ENCODE measurements around the gene ERBB3.

Gene ERBB3

GRCh38 chr12:56098592-56098991 lies 18.6 kb downstream of the ERBB3 start:
- no peaks in the 10 kb centered on the region for H3K36me3 ChIP-seq (replicated peaks; ENCODE audit: insufficient read depth, low read length)
- peaks cover 3% of the 10 kb centered on the region; the same call in 1 of the 2 replicates for H3K4me1 ChIP-seq (ENCODE audit: low read length)
- no peak overlapping the region for H2AFZ ChIP-seq (ENCODE audit: low read length)
- no peak for TF ChIP-seq EZH2phosphoT487 (IDR thresholded peaks at IDR 0.05; ENCODE audit: low read length)
- no peak for TF ChIP-seq EZH2 (optimal IDR thresholded peaks at IDR 0.05; ENCODE audit: low read depth, low read length)
- no peak for TF ChIP-seq CTCF (IDR thresholded peaks at IDR 0.05; ENCODE audit: low read length)
- H3K9me2 ChIP-seq (replicated peaks; ENCODE audit: insufficient read depth, low read length), result no peaks in the 10 kb centered on the region
- no peak overlapping the region for H3K4me3 ChIP-seq (ENCODE audit: low read length)
- no peaks in the 10 kb centered on the region for H4K20me1 ChIP-seq (ENCODE audit: insufficient read depth, low read length)
- H3K27me3 ChIP-seq (replicated peaks; ENCODE audit: insufficient read depth, low read length), result peaks cover 18% of the 10 kb centered on the region
- H3K9me3 ChIP-seq (replicated peaks; ENCODE audit: insufficient read depth, low read length), result no peaks in the 10 kb centered on the region
- no peak for DNase-seq
- no peak overlapping the region for H3K9ac ChIP-seq (ENCODE audit: low read length)
- H3F3A ChIP-seq (ENCODE audit: insufficient read depth, low read length), result 0 out of 2 replicates have a peak, but pooled peaks cover under 1% of the 10 kb centered on the region
- no peaks in the 10 kb centered on the region for H3K79me2 ChIP-seq (ENCODE audit: low read length)
- H3K27ac ChIP-seq (ENCODE audit: low read length), result no peak overlapping the region
- no peak overlapping the region for H3K4me2 ChIP-seq (ENCODE audit: low read depth, low read length)

- Histone ChIP-seq H3K9me2 (replicated peaks; ENCODE audit: insufficient read depth, low read length) (no peaks in the 10 kb centered on the region), H4K20me1 (ENCODE audit: insufficient read depth, low read length) (no peaks in the 10 kb centered on the region), H3K4me3 (ENCODE audit: low read length) (no peak overlapping the region), H3K9ac (ENCODE audit: low read length) (no peak overlapping the region), H3F3A (ENCODE audit: insufficient read depth, low read length) (0 out of 2 replicates have a peak, but pooled peaks cover 5% of the 10 kb centered on the region), H3K9me3 (replicated peaks; ENCODE audit: insufficient read depth, low read length) (no peaks in the 10 kb centered on the region), H3K27ac (ENCODE audit: low read length) (no peak overlapping the region), H2AFZ (ENCODE audit: low read length) (no peak overlapping the region), H3K36me3 (replicated peaks; ENCODE audit: insufficient read depth, low read length) (no peaks in the 10 kb centered on the region), H3K79me2 (ENCODE audit: low read length) (peaks cover 4% of the 10 kb centered on the region), H3K4me1 (ENCODE audit: low read length) (peaks cover 4% of the 10 kb centered on the region; the same call in 1 of the 2 replicates), H3K27me3 (replicated peaks; ENCODE audit: insufficient read depth, low read length) (peaks cover 18% of the 10 kb centered on the region; the same call in 1 of the 2 replicates), H3K4me2 (ENCODE audit: low read depth, low read length) (no peak overlapping the region)
- no peak for DNase-seq
- TF ChIP-seq EZH2phosphoT487 (IDR thresholded peaks at IDR 0.05; ENCODE audit: low read length), result no peak
- TF ChIP-seq EZH2 (optimal IDR thresholded peaks at IDR 0.05; ENCODE audit: low read depth, low read length), result no peak
- no peak for TF ChIP-seq CTCF (IDR thresholded peaks at IDR 0.05; ENCODE audit: low read length)
These were observed 19.8 kb downstream of the ERBB3 start for GRCh38 chr12:56099787-56100186.

- Histone ChIP-seq H3K9ac (ENCODE audit: low read length) (no peak overlapping the region), H3K27me3 (replicated peaks; ENCODE audit: insufficient read depth, low read length) (peaks cover 12% of the 10 kb centered on the region; the same call in 1 of the 2 replicates), H2AFZ (ENCODE audit: low read length) (no peak overlapping the region), H3K4me1 (ENCODE audit: low read length) (peaks cover 4% of the 10 kb centered on the region; the same call in 1 of the 2 replicates), H3K4me3 (ENCODE audit: low read length) (no peak overlapping the region), H3F3A (ENCODE audit: insufficient read depth, low read length) (0 out of 2 replicates have a peak, but pooled peaks cover 5% of the 10 kb centered on the region), H3K9me2 (replicated peaks; ENCODE audit: insufficient read depth, low read length) (no peaks in the 10 kb centered on the region), H3K79me2 (ENCODE audit: low read length) (peaks cover 17% of the 10 kb centered on the region), H3K27ac (ENCODE audit: low read length) (no peak overlapping the region), H4K20me1 (ENCODE audit: insufficient read depth, low read length) (no peaks in the 10 kb centered on the region), H3K36me3 (replicated peaks; ENCODE audit: insufficient read depth, low read length) (no peaks in the 10 kb centered on the region), H3K9me3 (replicated peaks; ENCODE audit: insufficient read depth, low read length) (no peaks in the 10 kb centered on the region), H3K4me2 (ENCODE audit: low read depth, low read length) (no peak overlapping the region)
- no peak for DNase-seq
- TF ChIP-seq CTCF (IDR thresholded peaks at IDR 0.05; ENCODE audit: low read length), result no peak
- TF ChIP-seq EZH2 (optimal IDR thresholded peaks at IDR 0.05; ENCODE audit: low read depth, low read length), result no peak
- no peak for TF ChIP-seq EZH2phosphoT487 (IDR thresholded peaks at IDR 0.05; ENCODE audit: low read length)
These were observed 21.1 kb downstream of the ERBB3 start for GRCh38 chr12:56101045-56101444.

All from MM.1S (cell line).